HCT116 (cell line): ENCODE results near the gene DHFR2. TPM values are rescaled to one million over a fixed set of nuclear protein-coding genes. Genes with fewer than 3 reads are reported as not detected.

Source experiments
- ATAC-seq: fragments of 200-7000 bp; cut with Tn5 transposase; 2 replicates; pipeline ENCODE4 v1.9.1; 2020; ENCODE audit warnings: mild to moderate bottlenecking, moderate library complexity
- BruUV-seq: library from RNA; stranded (reverse); fragments of 400-500 nt; replicated peaks from 2 replicates; lab custom pipeline; 2021; lab: Mats Ljungman, UMichigan
- CTCF ChIA-PET: fragments of 300-600 bp; sonication (Branson Sonifier 250); formaldehyde crosslinking; loops from one replicate; lab custom pipeline; 2021; ENCODE audit warnings: antibody characterized with exemption; lab: Charles Lee
- POLR2A ChIA-PET: fragments of 300-600, 350-600 bp; sonication (Branson Sonifier 250); formaldehyde crosslinking; loops from one replicate; lab custom pipeline; 2021; ENCODE audit warnings: antibody characterized with exemption; lab: Charles Lee
- RAD21 ChIA-PET, 2 experiments: fragments of 300-600 bp; sonication (Branson Sonifier 250); formaldehyde crosslinking; loops; one replicate each; lab custom pipeline; 2023; ENCODE audit warnings: low total read pairs in 2 of 2; ENCODE audit not compliant: uncharacterized antibody in 2 of 2, unreplicated experiment in 2 of 2, low non-redundant PET in 1 of 2; lab: Charles Lee
- DNase-seq: peaks from one replicate; pipeline ENCODE4 v3.0.0-alpha.2; 2010; ENCODE audit warnings: low read depth, low spot score
- H2AFZ ChIP-seq: fragments of 200-600 bp; shearing (Covaris generic), sonication (generic); 2 replicates; pipeline ENCODE4 v1.6.1; 2017; ENCODE audit warnings: low read depth, mixed run types, mixed read lengths, antibody characterized with exemption, low read length; ENCODE audit not compliant: poor library complexity, severe bottlenecking
- H3K27ac ChIP-seq: 2 replicates; pipeline ENCODE4 v1.5.1; 2012; ENCODE audit warnings: low read depth, low read length
- H3K27me3 ChIP-seq: fragments of 200-600 bp; sonication (generic); 2 replicates; pipeline ENCODE4 v1.6.1; 2016; ENCODE audit warnings: mixed run types, low read length, mixed read lengths; ENCODE audit not compliant: insufficient read depth
- H3K36me3 ChIP-seq, 2 experiments: fragments of 200-500 bp in 1 of 2; fragments of 200-600 bp in 1 of 2; sonication (Bioruptor generic) in 1 of 2; sonication (generic) in 1 of 2; 2 replicates each; pipeline versions ENCODE4 v1.5.1 to v1.6.1; 2014 to 2016; ENCODE audit warnings: low read length in 2 of 2, inconsistent platforms in 1 of 2, mixed read lengths in 1 of 2, mixed run types in 1 of 2; ENCODE audit not compliant: insufficient read depth in 2 of 2, control insufficient read depth in 1 of 2
- H3K4me1 ChIP-seq, 2 experiments: fragments of 200-600 bp in 1 of 2; sonication (generic) in 1 of 2; 2 replicates each; pipeline versions ENCODE4 v1.5.1 to v1.6.1; 2012 to 2017; ENCODE audit warnings: low read length in 2 of 2, inconsistent platforms in 1 of 2, mild to moderate bottlenecking in 1 of 2, mixed read lengths in 1 of 2, mixed run types in 1 of 2, moderate library complexity in 1 of 2; ENCODE audit not compliant: insufficient read depth in 2 of 2, control insufficient read depth in 1 of 2
- H3K4me2 ChIP-seq: fragments of 200-600 bp; sonication (generic); 2 replicates; pipeline ENCODE4 v1.6.1; 2017; ENCODE audit warnings: mixed run types, low read length, mixed read lengths
- H3K4me3 ChIP-seq, 2 experiments: fragments of 200-600 bp in 1 of 2; sonication (generic) in 1 of 2; replicated peaks in 1 of 2; 2 replicates each; pipeline ENCODE4 v1.5.1; 2011 to 2016; ENCODE audit warnings: low read length in 2 of 2, control low read depth in 1 of 2, low read depth in 1 of 2, mild to moderate bottlenecking in 1 of 2, mixed read lengths in 1 of 2, mixed run types in 1 of 2
- H3K79me2 ChIP-seq: fragments of 200-600 bp; sonication (generic); 2 replicates; pipeline ENCODE4 v1.6.1; 2017; ENCODE audit warnings: mild to moderate bottlenecking, mixed run types, low read length, moderate library complexity, mixed read lengths; ENCODE audit not compliant: insufficient read depth
- H3K9ac ChIP-seq: fragments of 200-600 bp; sonication (generic); 2 replicates; pipeline ENCODE4 v1.6.1; 2016; ENCODE audit warnings: low read length, mixed read lengths
- H3K9me2 ChIP-seq: fragments of 200-600 bp; sonication (generic), shearing (Covaris generic); 2 replicates; pipeline ENCODE4 v1.6.1; 2017; ENCODE audit warnings: mixed run types, mild to moderate bottlenecking, moderate library complexity; ENCODE audit not compliant: insufficient read depth
- H3K9me3 ChIP-seq, 2 experiments: fragments of 200-500 bp in 1 of 2; fragments of 200-600 bp in 1 of 2; sonication (Bioruptor generic) in 1 of 2; sonication (generic) in 1 of 2; 2 replicates each; pipeline ENCODE4 v1.6.1; 2014 to 2017; ENCODE audit warnings: low read length in 2 of 2, mixed read lengths in 2 of 2, inconsistent platforms in 1 of 2, low read depth in 1 of 2, mild to moderate bottlenecking in 1 of 2, mixed run types in 1 of 2, moderate library complexity in 1 of 2; ENCODE audit not compliant: control insufficient read depth in 1 of 2, insufficient read depth in 1 of 2
- H4K20me1 ChIP-seq: fragments of 200-600 bp; sonication (generic), shearing (Covaris generic); 2 replicates; pipeline ENCODE4 v1.6.1; 2017; ENCODE audit warnings: mixed run types, mild to moderate bottlenecking, moderate library complexity; ENCODE audit not compliant: insufficient read depth
- CBX3 ChIP-seq: IDR thresholded peaks from 2 replicates; pipeline ENCODE4 v1.6.1; 2012; ENCODE audit warnings: low read depth
- EZH2phosphoT487 ChIP-seq: fragments of 200-600 bp; IDR thresholded peaks from 2 replicates; pipeline ENCODE4 v1.6.1; 2018; ENCODE audit warnings: antibody characterized with exemption, borderline replicate concordance
- FOSL1 ChIP-seq: IDR thresholded peaks from 2 replicates; pipeline ENCODE4 v1.6.1; 2012; ENCODE audit warnings: low read depth
- MAX ChIP-seq: IDR thresholded peaks from 2 replicates; pipeline ENCODE4 v1.6.1; 2012
- POLR2A ChIP-seq: IDR thresholded peaks from 2 replicates; pipeline ENCODE4 v1.7.0; 2011; ENCODE audit warnings: borderline replicate concordance; ENCODE audit not compliant: insufficient read depth, insufficient read length; ENCODE audit errors: extremely low read depth
- POLR2AphosphoS5 ChIP-seq: IDR thresholded peaks from 2 replicates; pipeline ENCODE4 v1.6.1; 2011; ENCODE audit warnings: mild to moderate bottlenecking, low read depth, low read length, moderate library complexity
- RAD21 ChIP-seq: IDR thresholded peaks from 2 replicates; pipeline ENCODE4 v1.6.1; 2012; ENCODE audit warnings: low read depth, mild to moderate bottlenecking
- SIN3A ChIP-seq: IDR thresholded peaks from 2 replicates; pipeline ENCODE4 v1.6.1; 2012; ENCODE audit warnings: low read depth
- SP1 ChIP-seq: IDR thresholded peaks from 2 replicates; pipeline ENCODE4 v1.6.1; 2012; ENCODE audit warnings: low read depth
- SRF ChIP-seq: IDR thresholded peaks from 2 replicates; pipeline ENCODE4 v1.6.1; 2012; ENCODE audit warnings: low read depth
- TCF7L2 ChIP-seq: IDR thresholded peaks from 2 replicates; pipeline ENCODE4 v1.7.0; 2011; ENCODE audit warnings: borderline replicate concordance, inconsistent platforms; ENCODE audit not compliant: insufficient read depth, insufficient read length; ENCODE audit errors: extremely low read depth
- ZBTB33 ChIP-seq: IDR thresholded peaks from 2 replicates; pipeline ENCODE4 v1.6.1; 2011; ENCODE audit warnings: mild to moderate bottlenecking, low read length, moderate library complexity; ENCODE audit not compliant: insufficient replicate concordance; ENCODE audit errors: extremely low read depth
- ZFX ChIP-seq: fragments of 450-650 bp; IDR thresholded peaks from 2 replicates; pipeline ENCODE4 v1.6.1; 2017
- intact Hi-C: fragments of 100-400 bp; cut with micrococcal nuclease; formaldehyde crosslinking; loops from 2 replicates; pipeline ENCODE4 v1.10.0; 2022
- total RNA-seq: library from RNA; stranded (reverse); gene quantifications from one replicate; pipeline ENCODE4 v1.2.1, GENCODE V29; 2021; ENCODE audit not compliant: unreplicated experiment

DHFR2 gene
- total RNA-seq, 1 experiment from 2014 or later = 1.8 TPM

GRCh38 chr3:94050546-94050945 is 12.2 kb downstream of the DHFR2 start:
- no TSS peak for BruUV-seq
- POLR2A ChIA-PET = interaction anchor here (1.2 kb wide), 1 partner anchor 12 kb away, joined by 6 read pairs; the partner anchor contains the start of genes DHFR2 and NSUN3

GRCh38 chr3:94049267-94049666 is 13.4 kb downstream of the DHFR2 start:
- Histone ChIP-seq H3K4me1 (no peaks in the 10 kb centered on the region), H3K27me3 (no peaks in the 10 kb centered on the region), H3K9ac (no peak overlapping the region), H3K9me2 (no peaks in the 10 kb centered on the region), H3K36me3 (no peaks in the 10 kb centered on the region), H3K9me3 (no peaks in the 10 kb centered on the region), H3K27ac (no peak overlapping the region), H4K20me1 (no peaks in the 10 kb centered on the region), H3K4me2 (no peak overlapping the region), H3K4me3 (no peak overlapping the region), H3K79me2 (no peaks in the 10 kb centered on the region), H2AFZ (no peak overlapping the region)
- ATAC-seq (no peak), DNase-seq (no peak)
- ChIA-PET RAD21 (no interaction called here), CTCF (no interaction called here), POLR2A (no interaction called here)
- BruUV-seq = no TSS peak
- intact Hi-C loops = no loop called here
- no peak for TF ChIP-seq ZFX
- no peak for TF ChIP-seq ZBTB33
- no peak for TF ChIP-seq EZH2phosphoT487
- no peak for TF ChIP-seq SP1
- no peak for TF ChIP-seq FOSL1
- no peak for TF ChIP-seq RAD21
- TF ChIP-seq POLR2AphosphoS5 = no peak
- no peak for TF ChIP-seq CBX3
- TF ChIP-seq SIN3A = no peak
- no peak for TF ChIP-seq POLR2A
- TF ChIP-seq SRF = no peak
- no peak for TF ChIP-seq TCF7L2

More at GRCh38 chr3:94050546-94050945, 12.2 kb downstream of the DHFR2 start:
- Histone ChIP-seq H3K4me2 (no peak overlapping the region), H3K27ac (no peak overlapping the region), H3K79me2 (no peaks in the 10 kb centered on the region), H4K20me1 (no peaks in the 10 kb centered on the region), H3K9me2 (no peaks in the 10 kb centered on the region), H3K9me3 (no peaks in the 10 kb centered on the region), H3K4me3 (no peak overlapping the region), H3K36me3 (no peaks in the 10 kb centered on the region), H3K27me3 (no peaks in the 10 kb centered on the region), H3K9ac (no peak overlapping the region), H3K4me1 (no peaks in the 10 kb centered on the region), H2AFZ (no peak overlapping the region)
- ATAC-seq (no peak), DNase-seq (no peak)
- TF ChIP-seq POLR2AphosphoS5 (no peak), MAX (no peak)
- CTCF ChIA-PET = no interaction called here
- intact Hi-C loops = no loop called here
- RAD21 ChIA-PET = no interaction called here
